Astrocyte (in vitro differentiated cells and primary cell): ENCODE results near the gene TMEM191C. TPM values are rescaled to one million over a fixed set of nuclear protein-coding genes. Genes with fewer than 3 reads are reported as not detected.
"Not testable (repeated sequence)": the region's sequence is repeated elsewhere in the genome, so short reads cannot be mapped to it uniquely, and the experiment has no call there.

Experiments used
- DNase-seq: peaks from one replicate; pipeline ENCODE4 v3.0.0-alpha.2; 2010; ENCODE audit warnings: low read depth
- FAIRE-seq: peaks from 2 replicates; lab custom pipeline; 2011; peaks lifted over from hg19 to GRCh38; lab: Jason Lieb, UNC
- H2AFZ ChIP-seq: 2 replicates; pipeline ENCODE4 v1.6.0; 2012; ENCODE audit warnings: low read depth, low read length, inconsistent platforms
- H3K27ac ChIP-seq: 2 replicates; pipeline ENCODE4 v1.5.1; 2011; ENCODE audit warnings: low read depth, low read length, inconsistent platforms
- H3K27me3 ChIP-seq: 2 replicates; pipeline ENCODE4 v1.6.0; 2011; ENCODE audit warnings: low read length, inconsistent platforms; ENCODE audit not compliant: insufficient read depth
- H3K36me3 ChIP-seq: 2 replicates; pipeline ENCODE4 v1.5.1; 2011; ENCODE audit warnings: low read length, inconsistent platforms; ENCODE audit not compliant: insufficient read depth
- H3K4me1 ChIP-seq: 2 replicates; pipeline ENCODE4 v1.5.1; 2011; ENCODE audit warnings: low read length, inconsistent platforms; ENCODE audit not compliant: insufficient read depth
- H3K4me2 ChIP-seq: 2 replicates; pipeline ENCODE4 v1.6.0; 2012; ENCODE audit warnings: low read length, inconsistent platforms
- H3K4me3 ChIP-seq: 2 replicates; pipeline ENCODE4 v1.5.1; 2011; ENCODE audit warnings: low read depth, mild to moderate bottlenecking, low read length, inconsistent platforms; ENCODE audit not compliant: insufficient read depth
- H3K79me2 ChIP-seq: 2 replicates; pipeline ENCODE4 v1.6.0; 2012; ENCODE audit warnings: mild to moderate bottlenecking, low read length, inconsistent platforms; ENCODE audit not compliant: insufficient read depth
- H3K9ac ChIP-seq: 2 replicates; pipeline ENCODE4 v1.6.0; 2012; ENCODE audit warnings: mild to moderate bottlenecking, low read length, inconsistent platforms
- H3K9me3 ChIP-seq: 2 replicates; pipeline ENCODE4 v1.5.1; 2012; ENCODE audit warnings: low read depth, mild to moderate bottlenecking, low read length, inconsistent platforms; ENCODE audit not compliant: insufficient read depth
- H4K20me1 ChIP-seq: 2 replicates; pipeline ENCODE4 v1.6.0; 2012; ENCODE audit warnings: low read length, inconsistent platforms; ENCODE audit not compliant: insufficient read depth
- H3K27ac Mint-ChIP-seq: one replicate; pipeline ENCODE4 v1.8.0; 2021; ENCODE audit warnings: mild to moderate bottlenecking, mixed read lengths; ENCODE audit not compliant: unreplicated experiment
- H3K27me3 Mint-ChIP-seq: one replicate; pipeline ENCODE4 v1.8.0; 2021; ENCODE audit warnings: low read depth, mixed read lengths; ENCODE audit not compliant: unreplicated experiment
- H3K36me3 Mint-ChIP-seq: one replicate; pipeline ENCODE4 v1.8.0; 2021; ENCODE audit warnings: low read depth, mixed read lengths; ENCODE audit not compliant: unreplicated experiment
- H3K4me1 Mint-ChIP-seq: one replicate; pipeline ENCODE4 v1.8.0; 2021; ENCODE audit warnings: low read depth, mixed read lengths; ENCODE audit not compliant: unreplicated experiment
- H3K4me3 Mint-ChIP-seq: one replicate; pipeline ENCODE4 v1.8.0; 2021; ENCODE audit warnings: mild to moderate bottlenecking, moderate library complexity, mixed read lengths; ENCODE audit not compliant: unreplicated experiment
- H3K9me3 Mint-ChIP-seq: one replicate; pipeline ENCODE4 v1.8.0; 2021; ENCODE audit warnings: mild to moderate bottlenecking, mixed read lengths; ENCODE audit not compliant: unreplicated experiment
- total RNA-seq: library from RNA; stranded (reverse); gene quantifications from 2 replicates; pipeline ENCODE4 v1.2.1, GENCODE V29; 2021

The TMEM191C gene
- total RNA-seq, 1 donor from 2014 or later = 3.4 TPM

DNA sequence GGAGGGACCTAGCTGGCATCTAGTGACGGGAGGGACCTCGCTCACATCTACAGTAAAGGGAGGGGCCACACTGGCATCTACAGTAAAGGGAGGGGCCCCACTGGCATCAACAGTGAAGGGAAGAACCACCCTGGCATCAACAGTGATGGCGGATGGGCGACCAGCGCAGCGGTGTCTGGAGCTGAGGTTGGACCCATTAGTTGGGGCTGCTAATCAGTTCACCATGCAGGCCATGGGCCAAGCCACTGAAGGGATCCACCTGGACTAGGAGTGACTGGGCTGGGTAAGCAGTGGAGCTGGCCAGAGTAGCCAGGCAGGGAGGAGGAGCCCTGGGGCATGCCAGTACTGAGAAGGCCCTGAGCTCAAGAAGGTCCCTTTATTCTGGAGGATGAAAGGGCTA is 23.4 kb downstream of the TMEM191C start:
- not testable (repeated sequence) for H3K4me2 ChIP-seq, H3K4me1 Mint-ChIP-seq, H3K27ac ChIP-seq, H3K36me3 Mint-ChIP-seq, H3K9me3 Mint-ChIP-seq, H3K36me3 ChIP-seq, H3K9me3 ChIP-seq, DNase-seq, H2AFZ ChIP-seq, H3K9ac ChIP-seq, H3K27me3 ChIP-seq, H3K4me3 Mint-ChIP-seq, H3K79me2 ChIP-seq, FAIRE-seq, H3K27ac Mint-ChIP-seq, H3K27me3 Mint-ChIP-seq, H3K4me3 ChIP-seq, H3K4me1 ChIP-seq, H4K20me1 ChIP-seq

DNA sequence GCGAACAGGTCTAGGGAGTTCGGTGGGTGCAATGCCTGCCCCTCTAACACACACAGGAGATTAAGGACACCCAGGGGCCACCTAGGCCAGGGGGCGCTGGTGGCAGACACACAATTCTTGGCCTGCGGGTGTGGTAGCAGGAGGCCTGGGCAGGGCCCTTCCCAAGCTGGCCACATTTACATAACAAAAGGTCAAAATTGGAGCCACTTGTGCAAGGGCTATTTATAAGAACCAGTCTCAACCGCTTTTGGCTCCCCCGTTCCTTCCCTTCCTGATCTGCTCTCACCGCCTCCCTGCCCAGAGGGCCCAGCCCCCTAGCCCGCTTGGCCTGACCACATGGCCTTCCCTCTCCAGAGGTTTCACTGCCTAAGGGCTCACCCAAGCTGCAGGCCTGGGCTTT is 25.1 kb downstream of the TMEM191C start:
- DNase-seq, H3K27ac Mint-ChIP-seq, H4K20me1 ChIP-seq, H3K27ac ChIP-seq, H3K27me3 ChIP-seq, H2AFZ ChIP-seq, H3K4me3 Mint-ChIP-seq, H3K27me3 Mint-ChIP-seq, H3K9ac ChIP-seq, H3K36me3 ChIP-seq, H3K4me2 ChIP-seq, H3K36me3 Mint-ChIP-seq, H3K4me3 ChIP-seq, H3K9me3 Mint-ChIP-seq, FAIRE-seq, H3K4me1 ChIP-seq, H3K79me2 ChIP-seq, H3K4me1 Mint-ChIP-seq, H3K9me3 ChIP-seq: not testable (repeated sequence)

- DNase-seq, H3K27me3 Mint-ChIP-seq: not testable (repeated sequence)
Measured at GRCh38 chr22:21493789-21494782, 26.9 kb downstream of the TMEM191C start.

DNA sequence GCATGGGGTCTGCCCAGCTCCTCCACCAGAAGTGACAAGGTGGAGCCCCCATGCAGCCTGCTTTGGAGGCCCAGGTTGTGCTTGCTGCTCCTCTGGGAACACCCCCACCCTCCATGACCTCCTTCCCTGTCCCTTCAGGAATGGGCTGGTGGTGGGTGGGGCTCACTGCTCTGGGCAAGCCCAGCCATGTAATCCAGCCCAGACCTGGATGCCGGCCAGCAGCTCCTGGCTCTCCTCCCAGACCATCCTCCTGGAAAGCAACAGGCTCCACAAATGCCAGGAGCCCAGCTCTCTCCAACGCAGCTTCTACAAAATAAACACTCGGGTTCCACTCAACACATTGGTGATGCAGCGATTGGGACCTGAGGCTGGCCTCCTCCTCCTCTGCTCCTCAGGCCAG is 30.8 kb downstream of the TMEM191C start:
- H3K9me3 Mint-ChIP-seq, H3K36me3 ChIP-seq, H3K4me3 Mint-ChIP-seq, H3K27ac ChIP-seq, DNase-seq, H3K79me2 ChIP-seq, H3K27me3 Mint-ChIP-seq, H3K4me1 Mint-ChIP-seq, H3K4me1 ChIP-seq, H3K9ac ChIP-seq, H3K9me3 ChIP-seq, FAIRE-seq, H3K36me3 Mint-ChIP-seq, H3K4me2 ChIP-seq, H3K27ac Mint-ChIP-seq, H4K20me1 ChIP-seq, H2AFZ ChIP-seq, H3K4me3 ChIP-seq, H3K27me3 ChIP-seq: not testable (repeated sequence)

More at GRCh38 chr22:21493789-21494782, 26.9 kb downstream of the TMEM191C start:
- H3K79me2 ChIP-seq, H4K20me1 ChIP-seq, H2AFZ ChIP-seq, H3K4me1 Mint-ChIP-seq, H3K4me3 Mint-ChIP-seq, H3K27ac ChIP-seq, H3K27me3 ChIP-seq, H3K36me3 Mint-ChIP-seq, H3K36me3 ChIP-seq, H3K9me3 Mint-ChIP-seq, H3K4me3 ChIP-seq, H3K4me2 ChIP-seq, H3K27ac Mint-ChIP-seq, FAIRE-seq, H3K9ac ChIP-seq, H3K4me1 ChIP-seq, H3K9me3 ChIP-seq: not testable (repeated sequence)

DNA sequence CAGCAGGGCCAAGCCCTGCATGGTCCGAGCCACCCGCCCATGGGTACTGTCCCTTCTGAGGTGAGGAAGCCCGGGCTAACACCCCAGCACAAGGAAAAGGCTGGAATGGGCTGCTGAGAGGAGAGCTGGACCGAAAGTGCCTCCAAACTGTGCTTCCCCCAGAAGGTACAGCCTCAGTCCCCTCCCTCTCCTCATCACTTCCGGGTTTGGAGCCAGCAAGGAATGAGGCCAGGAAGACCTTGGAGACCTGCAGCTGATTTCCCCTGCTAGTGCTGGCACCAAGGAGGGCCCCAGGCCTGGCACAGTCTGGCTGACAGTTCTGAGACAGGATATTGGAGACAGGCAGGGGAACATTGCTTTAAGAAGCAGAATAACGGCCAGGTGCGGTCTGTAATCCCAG is 31.3 kb downstream of the TMEM191C start:
- not testable (repeated sequence) for H2AFZ ChIP-seq, H3K27me3 ChIP-seq, H3K36me3 ChIP-seq, H3K4me1 Mint-ChIP-seq, H3K27ac Mint-ChIP-seq, H3K4me3 Mint-ChIP-seq, H3K27me3 Mint-ChIP-seq, H3K4me1 ChIP-seq, FAIRE-seq, H4K20me1 ChIP-seq, H3K9me3 Mint-ChIP-seq, H3K4me2 ChIP-seq, H3K79me2 ChIP-seq, H3K9me3 ChIP-seq, H3K4me3 ChIP-seq, H3K27ac ChIP-seq, DNase-seq, H3K36me3 Mint-ChIP-seq, H3K9ac ChIP-seq
